Memory B cell (primary cell): ENCODE results near the gene ATAD1.

Experiments used
- ATAC-seq: fragments of 150-1000 bp; cut with Tn5 transposase; 2 replicates; pipeline ENCODE4 v1.10.0; 2021; ENCODE audit warnings: low read depth, mild to moderate bottlenecking, moderate library complexity
- DNase-seq, 2 donors: peaks; one replicate each; pipeline ENCODE4 v3.0.0; 2022; ENCODE audit warnings: low spot score in 2 of 2
- H3K27ac Mint-ChIP-seq: one replicate; pipeline ENCODE4 v1.8.0; 2022; ENCODE audit warnings: mild to moderate bottlenecking, moderate library complexity, mixed read lengths
- H3K27me3 Mint-ChIP-seq: one replicate; pipeline ENCODE4 v1.8.0; 2022; ENCODE audit warnings: mixed read lengths
- H3K36me3 Mint-ChIP-seq: one replicate; pipeline ENCODE4 v1.8.0; 2022; ENCODE audit warnings: mild to moderate bottlenecking, mixed read lengths
- H3K4me1 Mint-ChIP-seq: one replicate; pipeline ENCODE4 v1.8.0; 2022; ENCODE audit warnings: mixed read lengths
- H3K4me3 Mint-ChIP-seq: one replicate; pipeline ENCODE4 v1.8.0; 2022; ENCODE audit warnings: mild to moderate bottlenecking, moderate library complexity, mixed read lengths
- H3K9me3 Mint-ChIP-seq: one replicate; pipeline ENCODE4 v1.8.0; 2022; ENCODE audit warnings: mixed read lengths

The ATAD1 gene

GRCh38 chr10:87713707-87714106 is 104.3 kb downstream of the ATAD1 start:
- Mint-ChIP-seq H3K27ac (no peak overlapping the region), H3K4me1 (peaks cover 2% of the 10 kb centered on the region), H3K9me3 (no peaks in the 10 kb centered on the region), H3K4me3 (no peak overlapping the region), H3K36me3 (no peaks in the 10 kb centered on the region), H3K27me3 (peaks cover 8% of the 10 kb centered on the region)
- DNase-seq (no peak), ATAC-seq (no peak)

DNA sequence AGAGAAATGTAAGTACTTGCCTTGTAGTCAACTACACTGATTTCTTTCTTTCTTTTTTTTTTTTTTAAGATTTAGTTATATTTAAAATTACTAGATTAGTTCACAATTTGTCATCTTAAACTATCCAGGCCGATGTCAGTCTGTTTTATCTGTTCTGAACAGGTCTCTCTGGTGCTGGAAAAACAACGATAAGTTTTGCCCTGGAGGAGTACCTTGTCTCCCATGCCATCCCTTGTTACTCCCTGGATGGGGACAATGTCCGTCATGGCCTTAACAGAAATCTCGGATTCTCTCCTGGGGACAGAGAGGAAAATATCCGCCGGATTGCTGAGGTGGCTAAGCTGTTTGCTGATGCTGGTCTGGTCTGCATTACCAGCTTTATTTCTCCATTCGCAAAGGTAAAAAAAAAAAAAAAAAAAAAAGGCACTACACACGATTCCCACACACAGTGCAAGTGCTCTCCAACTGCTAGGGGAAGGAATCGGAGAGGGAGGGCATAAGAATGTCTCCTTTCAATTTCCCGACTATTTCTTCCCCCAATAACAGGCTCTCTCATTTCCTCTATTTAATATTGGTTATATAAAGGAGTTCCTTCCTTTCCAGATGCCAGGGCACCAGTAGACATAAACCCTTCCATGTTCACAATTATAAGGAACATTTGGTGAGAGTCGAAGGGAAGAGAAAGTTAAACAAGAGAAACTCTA is 105.0 kb downstream of the ATAD1 start:
- no peaks in the 10 kb centered on the region for H3K36me3 Mint-ChIP-seq
- H3K4me3 Mint-ChIP-seq: no peak overlapping the region
- H3K9me3 Mint-ChIP-seq: no peaks in the 10 kb centered on the region
- DNase-seq (no peak), ATAC-seq (no peak)
- H3K4me1 Mint-ChIP-seq: no peaks in the 10 kb centered on the region
- H3K27me3 Mint-ChIP-seq: peaks cover 8% of the 10 kb centered on the region
- H3K27ac Mint-ChIP-seq: no peak overlapping the region

GRCh38 chr10:87707254-87707653 is 110.8 kb downstream of the ATAD1 start:
- ATAC-seq (no peak), DNase-seq (no peak)
- peak overlapping the region; percentile 26 for H3K27ac Mint-ChIP-seq
- no peaks in the 10 kb centered on the region for H3K4me1 Mint-ChIP-seq
- H3K9me3 Mint-ChIP-seq: no peaks in the 10 kb centered on the region
- H3K4me3 Mint-ChIP-seq: no peak overlapping the region
- H3K36me3 Mint-ChIP-seq: no peaks in the 10 kb centered on the region
- H3K27me3 Mint-ChIP-seq: peaks cover 7% of the 10 kb centered on the region

GRCh38 chr10:87706731-87707130 is 111.3 kb downstream of the ATAD1 start:
- ATAC-seq: no peak
- Mint-ChIP-seq H3K4me3 (no peak overlapping the region), H3K27ac (peak overlapping the region; percentile 26), H3K36me3 (no peaks in the 10 kb centered on the region), H3K27me3 (peaks cover 7% of the 10 kb centered on the region), H3K4me1 (no peaks in the 10 kb centered on the region), H3K9me3 (no peaks in the 10 kb centered on the region)
- no peak for DNase-seq

DNA sequence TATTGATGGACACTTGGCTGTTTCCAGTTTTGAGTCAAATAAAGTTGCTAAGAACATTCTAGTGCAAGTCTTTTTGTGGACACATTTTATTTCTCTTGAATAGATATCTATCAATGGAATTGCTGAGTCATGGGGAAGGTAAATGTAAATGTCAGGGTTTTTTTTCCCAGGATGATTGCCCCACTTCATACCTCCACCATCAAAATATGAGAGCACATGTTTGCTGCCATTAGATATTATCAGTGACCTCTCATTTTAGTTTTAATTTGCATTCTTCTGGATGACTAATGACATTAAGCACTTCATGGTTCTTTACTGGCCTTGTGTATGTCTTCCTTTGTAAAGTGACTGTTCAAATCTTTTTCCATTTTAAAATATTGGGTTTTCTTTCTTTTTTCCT is 112.7 kb downstream of the ATAD1 start:
- H3K9me3 Mint-ChIP-seq: no peaks in the 10 kb centered on the region
- H3K27me3 Mint-ChIP-seq: peaks cover 7% of the 10 kb centered on the region
- no peak for ATAC-seq
- no peak overlapping the region for H3K4me3 Mint-ChIP-seq
- no peak for DNase-seq
- H3K4me1 Mint-ChIP-seq: no peaks in the 10 kb centered on the region
- H3K27ac Mint-ChIP-seq: no peak overlapping the region
- no peaks in the 10 kb centered on the region for H3K36me3 Mint-ChIP-seq

- Mint-ChIP-seq H3K27me3 (peaks cover 2% of the 10 kb centered on the region), H3K27ac (no peak overlapping the region), H3K4me3 (no peak overlapping the region), H3K4me1 (no peaks in the 10 kb centered on the region), H3K9me3 (no peaks in the 10 kb centered on the region), H3K36me3 (no peaks in the 10 kb centered on the region)
- DNase-seq (no peak), ATAC-seq (no peak)
These were observed 114.3 kb downstream of the ATAD1 start for GRCh38 chr10:87703771-87704170.

- ATAC-seq: no peak
- Mint-ChIP-seq H3K27ac (no peak overlapping the region), H3K9me3 (no peaks in the 10 kb centered on the region), H3K27me3 (peaks cover 2% of the 10 kb centered on the region), H3K4me3 (no peak overlapping the region), H3K36me3 (no peaks in the 10 kb centered on the region), H3K4me1 (no peaks in the 10 kb centered on the region)
- DNase-seq: no peak
These were observed 115.1 kb downstream of the ATAD1 start for GRCh38 chr10:87702973-87703294.

DNA sequence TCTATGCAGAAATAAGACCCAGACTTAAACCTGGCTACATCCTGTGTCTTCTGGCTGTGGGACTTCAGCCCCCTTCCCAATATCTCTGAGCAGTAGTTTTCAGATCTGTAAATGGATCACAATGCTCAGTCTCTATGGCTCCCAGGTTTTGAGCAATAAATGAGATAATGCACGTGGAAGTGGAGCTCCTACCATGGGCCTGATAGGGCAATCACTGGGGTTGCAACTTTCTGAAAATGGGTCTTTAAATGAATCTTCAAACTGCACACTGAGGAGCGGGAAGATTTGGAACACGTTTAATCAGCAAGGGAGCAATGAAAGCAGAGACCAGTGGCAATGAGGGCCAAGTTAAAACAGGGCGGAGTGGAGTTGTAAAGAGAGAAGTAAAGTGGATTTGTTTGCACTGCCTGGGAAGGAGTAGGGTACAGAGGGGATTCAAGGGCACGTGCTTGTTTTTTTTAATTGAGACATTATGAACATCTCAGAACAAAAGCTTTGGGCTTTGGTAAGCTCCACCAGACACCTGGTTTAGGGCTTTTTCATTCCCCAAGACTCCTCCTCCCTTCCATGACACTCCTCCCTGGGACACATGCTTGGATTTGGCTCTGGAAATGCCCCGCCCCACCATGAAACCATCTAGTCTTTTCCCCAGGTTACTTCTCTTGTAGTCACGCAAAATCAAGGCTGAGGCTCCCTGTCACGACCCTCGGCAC is 115.6 kb downstream of the ATAD1 start:
- DNase-seq (no peak), ATAC-seq (no peak)
- Mint-ChIP-seq H3K9me3 (no peaks in the 10 kb centered on the region), H3K27me3 (peaks cover 2% of the 10 kb centered on the region), H3K36me3 (no peaks in the 10 kb centered on the region), H3K4me1 (no peaks in the 10 kb centered on the region), H3K27ac (no peak overlapping the region), H3K4me3 (no peak overlapping the region)
